Glutamatergic neuron (in vitro differentiated cells): ENCODE measurements around the gene PECR. TPM values are rescaled to one million over a fixed set of nuclear protein-coding genes. Genes with fewer than 3 reads are reported as not detected.

Experiments used
- DNase-seq: peaks from one replicate; pipeline ENCODE4 v3.0.0; 2022
- H3K27ac Mint-ChIP-seq: one replicate; pipeline ENCODE4 v1.8.0; 2020; ENCODE audit warnings: mild to moderate bottlenecking, mixed read lengths, inconsistent platforms; ENCODE audit not compliant: unreplicated experiment
- H3K27me3 Mint-ChIP-seq: one replicate; pipeline ENCODE4 v1.8.0; 2020; ENCODE audit warnings: mild to moderate bottlenecking, moderate library complexity, mixed read lengths, inconsistent platforms; ENCODE audit not compliant: unreplicated experiment
- H3K36me3 Mint-ChIP-seq: one replicate; pipeline ENCODE4 v1.8.0; 2020; ENCODE audit warnings: mild to moderate bottlenecking, mixed read lengths, inconsistent platforms; ENCODE audit not compliant: unreplicated experiment
- H3K4me1 Mint-ChIP-seq: one replicate; pipeline ENCODE4 v1.8.0; 2020; ENCODE audit warnings: mild to moderate bottlenecking, low read depth, mixed read lengths, inconsistent platforms; ENCODE audit not compliant: unreplicated experiment
- H3K4me3 Mint-ChIP-seq: one replicate; pipeline ENCODE4 v1.8.0; 2020; ENCODE audit warnings: mild to moderate bottlenecking, mixed read lengths, inconsistent platforms; ENCODE audit not compliant: unreplicated experiment
- H3K9me3 Mint-ChIP-seq: one replicate; pipeline ENCODE4 v1.8.0; 2020; ENCODE audit warnings: mild to moderate bottlenecking, moderate library complexity, mixed read lengths, inconsistent platforms; ENCODE audit not compliant: unreplicated experiment
- total RNA-seq: library from RNA; stranded (reverse); fragmentation: NEBNext Ultra II Directional; extraction: Animal tissue kit (Norgen Biotek cat#: 25700); gene quantifications from one replicate; pipeline ENCODE4 v1.2.1, GENCODE V29; 2021; ENCODE audit not compliant: unreplicated experiment
- TF ChIP-seq, protein P1 (sequence below): fragments of 200-600 bp; sonication (generic); IDR thresholded peaks from one replicate; pipeline ENCODE4 v1.5.0; 2021; ENCODE audit not compliant: partially characterized antibody, unreplicated experiment

Gene PECR
- total RNA-seq, 1 donor from 2014 or later = 33.0 TPM

GRCh38 chr2:216018709-216019108 is 62.9 kb downstream of the PECR start:
- peaks cover 36% of the 10 kb centered on the region for H3K4me1 Mint-ChIP-seq
- H3K27me3 Mint-ChIP-seq = peaks cover 8% of the 10 kb centered on the region
- peaks cover 21% of the 10 kb centered on the region for H3K9me3 Mint-ChIP-seq
- no peak overlapping the region for H3K4me3 Mint-ChIP-seq
- peaks cover 4% of the 10 kb centered on the region for H3K36me3 Mint-ChIP-seq
- H3K27ac Mint-ChIP-seq = no peak overlapping the region
- no peak for DNase-seq
- TF ChIP-seq, protein P1, sequence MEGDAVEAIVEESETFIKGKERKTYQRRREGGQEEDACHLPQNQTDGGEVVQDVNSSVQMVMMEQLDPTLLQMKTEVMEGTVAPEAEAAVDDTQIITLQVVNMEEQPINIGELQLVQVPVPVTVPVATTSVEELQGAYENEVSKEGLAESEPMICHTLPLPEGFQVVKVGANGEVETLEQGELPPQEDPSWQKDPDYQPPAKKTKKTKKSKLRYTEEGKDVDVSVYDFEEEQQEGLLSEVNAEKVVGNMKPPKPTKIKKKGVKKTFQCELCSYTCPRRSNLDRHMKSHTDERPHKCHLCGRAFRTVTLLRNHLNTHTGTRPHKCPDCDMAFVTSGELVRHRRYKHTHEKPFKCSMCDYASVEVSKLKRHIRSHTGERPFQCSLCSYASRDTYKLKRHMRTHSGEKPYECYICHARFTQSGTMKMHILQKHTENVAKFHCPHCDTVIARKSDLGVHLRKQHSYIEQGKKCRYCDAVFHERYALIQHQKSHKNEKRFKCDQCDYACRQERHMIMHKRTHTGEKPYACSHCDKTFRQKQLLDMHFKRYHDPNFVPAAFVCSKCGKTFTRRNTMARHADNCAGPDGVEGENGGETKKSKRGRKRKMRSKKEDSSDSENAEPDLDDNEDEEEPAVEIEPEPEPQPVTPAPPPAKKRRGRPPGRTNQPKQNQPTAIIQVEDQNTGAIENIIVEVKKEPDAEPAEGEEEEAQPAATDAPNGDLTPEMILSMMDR = no peak

GRCh38 chr2:216017365-216017764 is 64.2 kb downstream of the PECR start:
- Mint-ChIP-seq H3K36me3 (peaks cover 4% of the 10 kb centered on the region), H3K9me3 (peaks cover 28% of the 10 kb centered on the region), H3K27me3 (peaks cover 8% of the 10 kb centered on the region), H3K27ac (peak overlapping the region; percentile 77), H3K4me3 (peak overlapping the region; percentile 31), H3K4me1 (peaks cover 34% of the 10 kb centered on the region)
- no peak for DNase-seq
- TF ChIP-seq, protein P1 = no peak

GRCh38 chr2:216016581-216016980 is 65.0 kb downstream of the PECR start:
- Mint-ChIP-seq H3K27me3 (peaks cover 11% of the 10 kb centered on the region), H3K27ac (peak overlapping the region; percentile 97)

GRCh38 chr2:216015722-216016464 is 65.7 kb downstream of the PECR start:
- Mint-ChIP-seq H3K27me3 (peaks cover 11% of the 10 kb centered on the region), H3K4me1 (peaks cover 37% of the 10 kb centered on the region), H3K36me3 (peaks cover 4% of the 10 kb centered on the region), H3K4me3 (peak overlapping the region; percentile 75), H3K9me3 (peaks cover 28% of the 10 kb centered on the region), H3K27ac (peak overlapping the region; percentile 97)
- TF ChIP-seq, protein P1 = no peak
- peak; percentile 55 for DNase-seq

More at GRCh38 chr2:216016581-216016980, 65.0 kb downstream of the PECR start:
- H3K4me1 Mint-ChIP-seq = peaks cover 34% of the 10 kb centered on the region
- H3K4me3 Mint-ChIP-seq = no peak overlapping the region
- TF ChIP-seq, protein P1 = no peak
- peaks cover 28% of the 10 kb centered on the region for H3K9me3 Mint-ChIP-seq
- no peak for DNase-seq
- H3K36me3 Mint-ChIP-seq = peaks cover 4% of the 10 kb centered on the region

GRCh38 chr2:216014986-216015385 is 66.6 kb downstream of the PECR start:
- Mint-ChIP-seq H3K4me1 (peaks cover 37% of the 10 kb centered on the region), H3K27ac (peak overlapping the region; percentile 97), H3K27me3 (peaks cover 11% of the 10 kb centered on the region), H3K36me3 (peaks cover 4% of the 10 kb centered on the region), H3K9me3 (peaks cover 28% of the 10 kb centered on the region), H3K4me3 (peak overlapping the region; percentile 75)
- TF ChIP-seq, protein P1 = no peak
- no peak for DNase-seq
